ENCODE data around the gene ELK4. TPM values are rescaled to one million over a fixed set of nuclear protein-coding genes. Genes with fewer than 3 reads are reported as not detected.
A peak's percentile ranks its signal among the peaks of the same experiment; 100 is the strongest.

The ELK4 gene
- total and polyA plus RNA-seq, 2 of the 13 experiments (the other 11 are each of a cell fraction or from before 2014, with no cell fraction given) = 8.3 to 13.1 TPM

DNA sequence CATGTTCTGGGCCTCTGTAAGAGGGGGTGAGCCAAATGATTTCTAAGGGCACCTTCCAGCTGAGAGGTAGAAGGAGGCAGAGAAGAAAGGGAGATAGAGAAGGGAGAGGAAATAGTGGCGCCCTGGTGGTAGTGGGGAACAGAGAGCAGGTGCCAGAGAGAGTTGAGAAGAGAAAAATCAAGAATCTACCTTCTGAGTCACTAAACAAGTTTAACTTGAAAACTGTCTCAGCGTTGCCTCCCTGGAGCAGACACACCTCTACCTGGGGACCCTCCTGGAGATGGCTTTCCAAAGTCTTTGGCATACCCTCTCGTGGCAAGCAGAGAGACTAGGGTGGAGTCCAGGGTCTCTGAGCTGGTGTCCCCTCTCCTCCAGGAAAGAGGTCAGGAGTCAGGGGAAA lies 49.6 kb upstream of the ELK4 start:
- intact Hi-C loops (cut with micrococcal nuclease; ENCODE audit: unreplicated experiment) = no loop called here
- TF ChIP-seq ZBTB7A (CRISPR knock-in tag; IDR thresholded peaks at IDR 0.05) (0 out of 2 replicates have a peak, but pooled peaks have one; percentile 26), CREB1 (IDR thresholded peaks at IDR 0.05) (no peak), CREB1 (CRISPR knock-in tag; IDR thresholded peaks at IDR 0.05) (no peak)
- Histone ChIP-seq H3K4me3 (replicated peaks in 1 of 3; ENCODE audit: insufficient read depth in 1 of 3, low read depth in 2 of 3, low read length in 3 of 3) (peak overlapping the region in 1 of 3 experiments; percentile 12; a peak in 1 of 6 replicates), H3K27ac (ENCODE audit: extremely low read length, insufficient read depth, low read length) (no peak overlapping the region), H3K36me3 (replicated peaks in 1 of 2; ENCODE audit: control insufficient read depth in 1 of 2, insufficient read depth in 2 of 2, low read length in 2 of 2) (no peaks in the 10 kb centered on the region), H3K27me3 (ENCODE audit: control insufficient read depth in 1 of 2, insufficient read depth in 2 of 2, low read length in 2 of 2) (peaks cover 0 to 2% of the 10 kb centered on the region in 2 experiments; a peak in 2 of 5 replicates), H3K9me3 (ENCODE audit: low read length) (no peaks in the 10 kb centered on the region), H3K4me1 (ENCODE audit: insufficient read depth, low read length) (peaks cover 49% of the 10 kb centered on the region), H4K20me1 (ENCODE audit: insufficient read depth, low read length) (no peaks in the 10 kb centered on the region), H3K79me2 (ENCODE audit: insufficient read depth, low read length) (no peaks in the 10 kb centered on the region), H3K9ac (ENCODE audit: insufficient read depth, low read depth, low read length) (no peak overlapping the region), H2AFZ (ENCODE audit: low read length) (no peak overlapping the region), H3K4me2 (ENCODE audit: low read depth, low read length) (peak overlapping the region; percentile 89; the same call in 1 of the 2 replicates)
- no peak for ATAC-seq
- no peak for FAIRE-seq
- DNase-seq (ENCODE audit: low spot score) = no peak
- POLR2A ChIA-PET = interaction anchor here (2.2 kb wide), 1 partner anchor 68 kb away, joined by 6 read pairs; the partner anchor contains the start of gene NUCKS1
- CTCF ChIA-PET (ENCODE audit: low intra/inter-chr PET ratio, low total read pairs) = no interaction called here
- in situ Hi-C loops (cut with HindIII; ENCODE audit: extremely low pct_ligation_motif_present, low pct_unique_long_range_greater_than_20kb) = no loop called here
- BruUV-seq (replicated peaks) = no TSS peak
- 14% methylated on average over 3 of the region's 3 CpGs for WGBS (ENCODE audit: low lambda C conversion rate)

DNA sequence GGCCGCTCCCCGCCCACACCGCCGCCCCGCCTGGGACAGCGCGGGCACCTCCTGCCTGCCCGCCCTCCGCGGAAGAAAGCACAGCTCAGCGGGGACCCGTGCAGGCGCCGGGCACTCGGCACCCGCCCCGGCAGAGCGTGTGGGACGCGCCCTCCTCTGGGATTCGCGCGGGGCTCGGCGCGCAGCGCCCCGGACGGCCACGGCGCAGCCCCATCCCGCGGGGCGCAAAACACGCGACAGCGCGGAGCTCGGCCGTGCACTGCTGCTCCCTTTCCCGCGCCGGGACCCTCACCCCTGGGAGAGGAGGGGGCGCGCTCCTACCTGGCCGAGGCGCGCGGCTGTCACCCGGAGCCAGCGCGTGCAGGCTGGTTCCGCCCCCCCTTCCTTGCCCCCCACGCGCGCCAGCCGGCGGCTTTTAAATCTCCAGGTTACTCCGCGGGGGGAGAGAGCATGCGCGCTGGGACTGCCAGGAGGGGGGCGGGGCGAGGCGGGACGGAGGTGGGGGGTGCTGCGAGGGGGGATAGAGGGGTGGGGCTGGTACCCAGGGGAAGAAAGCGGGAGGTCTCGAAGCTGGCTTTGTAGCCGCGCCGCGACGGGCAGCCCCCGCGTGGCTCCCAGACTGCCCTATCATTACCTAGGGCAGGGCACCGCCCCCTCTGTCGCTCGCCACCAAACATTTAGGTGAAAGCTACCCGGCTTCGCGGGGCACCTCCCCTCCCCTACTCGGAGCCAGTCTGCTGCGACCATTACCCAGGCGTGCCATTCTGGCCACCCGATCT lies 48.5 kb upstream of the ELK4 start, which contains the start of gene SLC45A3:
Gene SLC45A3 (minus strand): TSS at position 437 of the 779 bp plus-strand sequence. CDS start 15,853 bp downstream, outside the sequence.
- Histone ChIP-seq H3K79me2 (ENCODE audit: insufficient read depth, low read length) (no peaks in the 10 kb centered on the region), H3K27ac (ENCODE audit: extremely low read length, insufficient read depth, low read length) (no peak within 1 kb of the TSS), H2AFZ (ENCODE audit: low read length) (no peak within 1 kb of the TSS), H3K27me3 (ENCODE audit: control insufficient read depth in 1 of 2, insufficient read depth in 2 of 2, low read length in 2 of 2) (peaks cover 0 to 2% of the 10 kb centered on the region in 2 experiments; a peak in 2 of 5 replicates), H3K9me3 (ENCODE audit: low read length) (no peaks in the 10 kb centered on the region), H3K4me1 (ENCODE audit: insufficient read depth, low read length) (peaks cover 60% of the 10 kb centered on the region), H3K4me3 (replicated peaks in 1 of 3; ENCODE audit: insufficient read depth in 1 of 3, low read depth in 2 of 3, low read length in 3 of 3) (peak within 1 kb of the TSS; percentile 62 to 79 (median 74)), H3K36me3 (replicated peaks in 1 of 2; ENCODE audit: control insufficient read depth in 1 of 2, insufficient read depth in 2 of 2, low read length in 2 of 2) (no peaks in the 10 kb centered on the region), H3K4me2 (ENCODE audit: low read depth, low read length) (peak within 1 kb of the TSS; percentile 96), H3K9ac (ENCODE audit: insufficient read depth, low read depth, low read length) (peak within 1 kb of the TSS; percentile 56), H4K20me1 (ENCODE audit: insufficient read depth, low read length) (no peaks in the 10 kb centered on the region)
- no peak for DNase-seq (ENCODE audit: low spot score)
- no TSS peak for BruUV-seq (replicated peaks)
- FAIRE-seq = no peak
- in situ Hi-C loops (cut with HindIII; ENCODE audit: extremely low pct_ligation_motif_present, low pct_unique_long_range_greater_than_20kb) = no loop called here
- ATAC-seq = peak; percentile 33
- intact Hi-C loops (cut with micrococcal nuclease; ENCODE audit: unreplicated experiment) = no loop called here
- POLR2A ChIA-PET = interaction anchor here (1.3 to 4.0 kb wide), 3 partner anchors 21 to 69 kb away, joined by 4 to 16 read pairs (median 6); partner anchors contain the start of gene NUCKS1
- WGBS (ENCODE audit: low lambda C conversion rate) = 2% methylated on average over 29 of the region's 86 CpGs
- CTCF ChIA-PET (ENCODE audit: low intra/inter-chr PET ratio, low total read pairs) = no interaction called here
- no peak for TF ChIP-seq TEAD2 (CRISPR knock-in tag; IDR thresholded peaks at IDR 0.05)
- TF ChIP-seq CREM (IDR thresholded peaks at IDR 0.05) = no peak
- no peak for TF ChIP-seq CREM (CRISPR knock-in tag; IDR thresholded peaks at IDR 0.05)
- TF ChIP-seq, protein P1, sequence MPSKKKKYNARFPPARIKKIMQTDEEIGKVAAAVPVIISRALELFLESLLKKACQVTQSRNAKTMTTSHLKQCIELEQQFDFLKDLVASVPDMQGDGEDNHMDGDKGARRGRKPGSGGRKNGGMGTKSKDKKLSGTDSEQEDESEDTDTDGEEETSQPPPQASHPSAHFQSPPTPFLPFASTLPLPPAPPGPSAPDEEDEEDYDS (CRISPR knock-in tag; IDR thresholded peaks at IDR 0.05) = no peak
- no peak for TF ChIP-seq ZNF3 (CRISPR knock-in tag; IDR thresholded peaks at IDR 0.05)
- TF ChIP-seq TCF7 (IDR thresholded peaks at IDR 0.05; ENCODE audit: low read depth) = no peak
- TF ChIP-seq ZNF256 (CRISPR knock-in tag; conservative IDR thresholded peaks at IDR 0.05) = no peak
- TF ChIP-seq KMT2A (CRISPR knock-in tag; IDR thresholded peaks at IDR 0.05) = no peak
- TF ChIP-seq, protein P2, sequence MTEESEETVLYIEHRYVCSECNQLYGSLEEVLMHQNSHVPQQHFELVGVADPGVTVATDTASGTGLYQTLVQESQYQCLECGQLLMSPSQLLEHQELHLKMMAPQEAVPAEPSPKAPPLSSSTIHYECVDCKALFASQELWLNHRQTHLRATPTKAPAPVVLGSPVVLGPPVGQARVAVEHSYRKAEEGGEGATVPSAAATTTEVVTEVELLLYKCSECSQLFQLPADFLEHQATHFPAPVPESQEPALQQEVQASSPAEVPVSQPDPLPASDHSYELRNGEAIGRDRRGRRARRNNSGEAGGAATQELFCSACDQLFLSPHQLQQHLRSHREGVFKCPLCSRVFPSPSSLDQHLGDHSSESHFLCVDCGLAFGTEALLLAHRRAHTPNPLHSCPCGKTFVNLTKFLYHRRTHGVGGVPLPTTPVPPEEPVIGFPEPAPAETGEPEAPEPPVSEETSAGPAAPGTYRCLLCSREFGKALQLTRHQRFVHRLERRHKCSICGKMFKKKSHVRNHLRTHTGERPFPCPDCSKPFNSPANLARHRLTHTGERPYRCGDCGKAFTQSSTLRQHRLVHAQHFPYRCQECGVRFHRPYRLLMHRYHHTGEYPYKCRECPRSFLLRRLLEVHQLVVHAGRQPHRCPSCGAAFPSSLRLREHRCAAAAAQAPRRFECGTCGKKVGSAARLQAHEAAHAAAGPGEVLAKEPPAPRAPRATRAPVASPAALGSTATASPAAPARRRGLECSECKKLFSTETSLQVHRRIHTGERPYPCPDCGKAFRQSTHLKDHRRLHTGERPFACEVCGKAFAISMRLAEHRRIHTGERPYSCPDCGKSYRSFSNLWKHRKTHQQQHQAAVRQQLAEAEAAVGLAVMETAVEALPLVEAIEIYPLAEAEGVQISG (CRISPR knock-in tag; IDR thresholded peaks at IDR 0.05) = peak; percentile 23; the same call in 1 of the 2 replicates
- TF ChIP-seq, protein P3, sequence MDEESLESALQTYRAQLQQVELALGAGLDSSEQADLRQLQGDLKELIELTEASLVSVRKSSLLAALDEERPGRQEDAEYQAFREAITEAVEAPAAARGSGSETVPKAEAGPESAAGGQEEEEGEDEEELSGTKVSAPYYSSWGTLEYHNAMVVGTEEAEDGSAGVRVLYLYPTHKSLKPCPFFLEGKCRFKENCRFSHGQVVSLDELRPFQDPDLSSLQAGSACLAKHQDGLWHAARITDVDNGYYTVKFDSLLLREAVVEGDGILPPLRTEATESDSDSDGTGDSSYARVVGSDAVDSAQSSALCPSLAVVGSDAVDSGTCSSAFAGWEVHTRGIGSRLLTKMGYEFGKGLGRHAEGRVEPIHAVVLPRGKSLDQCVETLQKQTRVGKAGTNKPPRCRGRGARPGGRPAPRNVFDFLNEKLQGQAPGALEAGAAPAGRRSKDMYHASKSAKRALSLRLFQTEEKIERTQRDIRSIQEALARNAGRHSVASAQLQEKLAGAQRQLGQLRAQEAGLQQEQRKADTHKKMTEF (CRISPR knock-in tag; IDR thresholded peaks at IDR 0.05) = no peak
- no peak for TF ChIP-seq ZNF773 (CRISPR knock-in tag; IDR thresholded peaks at IDR 0.05; ENCODE audit: borderline replicate concordance)
- TF ChIP-seq ZNF10 (CRISPR knock-in tag; IDR thresholded peaks at IDR 0.05; ENCODE audit: borderline replicate concordance, low read depth) = no peak
